ENCODE results near the gene NEAT1.

NEAT1 gene

GRCh38 chr11:65433657-65434056, 11.1 kb downstream of the NEAT1 start:
- H3K4me3 ChIP-seq (ENCODE audit: low read depth in 1 of 5, low read length in 5 of 5), result peak overlapping the region in 1 of 5 donors; percentile 11
- H3K4me1 ChIP-seq (ENCODE audit: control insufficient read depth in 5 of 5, insufficient read depth in 5 of 5, low read length in 5 of 5), result peaks cover 14 to 95% (median 90%) of the 10 kb centered on the region in 5 donors
- peak overlapping the region; percentile 100 for H3K27ac ChIP-seq (ENCODE audit: low read depth, low read length)
- H3K36me3 ChIP-seq (ENCODE audit: control insufficient read depth in 5 of 5, insufficient read depth in 5 of 5, low read length in 5 of 5), result peaks cover 41 to 58% (median 51%) of the 10 kb centered on the region in 5 donors
- no peaks in the 10 kb centered on the region for H3K27me3 ChIP-seq (ENCODE audit: control insufficient read depth in 5 of 5, insufficient read depth in 4 of 5, low read length in 5 of 5)
- H3K9me3 ChIP-seq (ENCODE audit: control insufficient read depth in 5 of 5, low read length in 5 of 5), result no peaks in the 10 kb centered on the region
- H3K9ac ChIP-seq (ENCODE audit: low read length in 5 of 5), result no peak overlapping the region

GRCh38 chr11:65434057-65434666, 11.6 kb downstream of the NEAT1 start:
- Histone ChIP-seq H3K27me3 (ENCODE audit: control insufficient read depth in 5 of 5, insufficient read depth in 4 of 5, low read length in 5 of 5) (no peaks in the 10 kb centered on the region), H3K4me3 (ENCODE audit: low read depth in 1 of 5, low read length in 5 of 5) (peak overlapping the region in 3 of 5 donors; percentile 11 to 48 (median 23)), H3K36me3 (ENCODE audit: control insufficient read depth in 5 of 5, insufficient read depth in 5 of 5, low read length in 5 of 5) (peaks cover 44 to 63% (median 55%) of the 10 kb centered on the region in 5 donors), H3K4me1 (ENCODE audit: control insufficient read depth in 5 of 5, insufficient read depth in 5 of 5, low read length in 5 of 5) (peaks cover 13 to 96% (median 91%) of the 10 kb centered on the region in 5 donors), H3K9me3 (ENCODE audit: control insufficient read depth in 5 of 5, low read length in 5 of 5) (no peaks in the 10 kb centered on the region), H3K9ac (ENCODE audit: low read length in 5 of 5) (peak overlapping the region in 2 of 5 donors; percentile 14 to 38), H3K27ac (ENCODE audit: low read depth, low read length) (peak overlapping the region; percentile 100)

GRCh38 chr11:65434667-65435410, 12.2 kb downstream of the NEAT1 start:
- Histone ChIP-seq H3K9me3 (ENCODE audit: control insufficient read depth in 5 of 5, low read length in 5 of 5) (no peaks in the 10 kb centered on the region), H3K27me3 (ENCODE audit: control insufficient read depth in 5 of 5, insufficient read depth in 4 of 5, low read length in 5 of 5) (no peaks in the 10 kb centered on the region), H3K4me3 (ENCODE audit: low read depth in 1 of 5, low read length in 5 of 5) (peak overlapping the region in 3 of 5 donors; percentile 12 to 36 (median 30)), H3K36me3 (ENCODE audit: control insufficient read depth in 5 of 5, insufficient read depth in 5 of 5, low read length in 5 of 5) (peaks cover 44 to 70% (median 55%) of the 10 kb centered on the region in 5 donors), H3K9ac (ENCODE audit: low read length in 5 of 5) (peak overlapping the region in 2 of 5 donors; percentile 14 to 39), H3K4me1 (ENCODE audit: control insufficient read depth in 5 of 5, insufficient read depth in 5 of 5, low read length in 5 of 5) (peaks cover 12 to 96% (median 91%) of the 10 kb centered on the region in 5 donors), H3K27ac (ENCODE audit: low read depth, low read length) (peak overlapping the region; percentile 100)

GRCh38 chr11:65435411-65435931, 12.9 kb downstream of the NEAT1 start:
- H3K9me3 ChIP-seq (ENCODE audit: control insufficient read depth in 5 of 5, low read length in 5 of 5), result no peaks in the 10 kb centered on the region
- peak overlapping the region; percentile 100 for H3K27ac ChIP-seq (ENCODE audit: low read depth, low read length)
- H3K4me1 ChIP-seq (ENCODE audit: control insufficient read depth in 5 of 5, insufficient read depth in 5 of 5, low read length in 5 of 5), result peaks cover 12 to 96% (median 91%) of the 10 kb centered on the region in 5 donors
- H3K4me3 ChIP-seq (ENCODE audit: low read depth in 1 of 5, low read length in 5 of 5), result peak overlapping the region; percentile 9 to 36 (median 28)
- H3K27me3 ChIP-seq (ENCODE audit: control insufficient read depth in 5 of 5, insufficient read depth in 4 of 5, low read length in 5 of 5), result no peaks in the 10 kb centered on the region
- H3K9ac ChIP-seq (ENCODE audit: low read length in 5 of 5), result peak overlapping the region in 4 of 5 donors; percentile 16 to 42 (median 34)
- peaks cover 44 to 75% (median 55%) of the 10 kb centered on the region in 5 donors for H3K36me3 ChIP-seq (ENCODE audit: control insufficient read depth in 5 of 5, insufficient read depth in 5 of 5, low read length in 5 of 5)

GRCh38 chr11:65435981-65436411, 13.4 kb downstream of the NEAT1 start:
- peak overlapping the region in 2 of 5 donors; percentile 16 to 28 for H3K9ac ChIP-seq (ENCODE audit: low read length in 5 of 5)

GRCh38 chr11:65436412-65437032, 13.9 kb downstream of the NEAT1 start:
- no peaks in the 10 kb centered on the region for H3K9me3 ChIP-seq (ENCODE audit: control insufficient read depth in 5 of 5, low read length in 5 of 5)
- H3K4me3 ChIP-seq (ENCODE audit: low read depth in 1 of 5, low read length in 5 of 5), result peak overlapping the region in 4 of 5 donors; percentile 9 to 35 (median 26)
- H3K4me1 ChIP-seq (ENCODE audit: control insufficient read depth in 5 of 5, insufficient read depth in 5 of 5, low read length in 5 of 5), result peaks cover 12 to 93% (median 89%) of the 10 kb centered on the region in 5 donors
- H3K9ac ChIP-seq (ENCODE audit: low read length in 5 of 5), result peak overlapping the region in 3 of 5 donors; percentile 1 to 24 (median 13)
- peak overlapping the region; percentile 100 for H3K27ac ChIP-seq (ENCODE audit: low read depth, low read length)
- no peaks in the 10 kb centered on the region for H3K27me3 ChIP-seq (ENCODE audit: control insufficient read depth in 5 of 5, insufficient read depth in 4 of 5, low read length in 5 of 5)
- H3K36me3 ChIP-seq (ENCODE audit: control insufficient read depth in 5 of 5, insufficient read depth in 5 of 5, low read length in 5 of 5), result peaks cover 44 to 85% (median 56%) of the 10 kb centered on the region in 5 donors

More at GRCh38 chr11:65435981-65436411, 13.4 kb downstream of the NEAT1 start:
- H3K9me3 ChIP-seq (ENCODE audit: control insufficient read depth in 5 of 5, low read length in 5 of 5), result no peaks in the 10 kb centered on the region
- peak overlapping the region in 4 of 5 donors; percentile 9 to 35 (median 26) for H3K4me3 ChIP-seq (ENCODE audit: low read depth in 1 of 5, low read length in 5 of 5)
- H3K27me3 ChIP-seq (ENCODE audit: control insufficient read depth in 5 of 5, insufficient read depth in 4 of 5, low read length in 5 of 5), result no peaks in the 10 kb centered on the region
- H3K36me3 ChIP-seq (ENCODE audit: control insufficient read depth in 5 of 5, insufficient read depth in 5 of 5, low read length in 5 of 5), result peaks cover 44 to 81% (median 57%) of the 10 kb centered on the region in 5 donors
- peak overlapping the region; percentile 100 for H3K27ac ChIP-seq (ENCODE audit: low read depth, low read length)
- peaks cover 12 to 94% (median 90%) of the 10 kb centered on the region in 5 donors for H3K4me1 ChIP-seq (ENCODE audit: control insufficient read depth in 5 of 5, insufficient read depth in 5 of 5, low read length in 5 of 5)

GRCh38 chr11:65437436-65438227, 15.0 kb downstream of the NEAT1 start:
- H3K9ac ChIP-seq (ENCODE audit: low read length in 5 of 5), result peak overlapping the region in 1 of 5 donors; percentile 43
- H3K27ac ChIP-seq (ENCODE audit: low read depth, low read length), result peak overlapping the region; percentile 73
- H3K9me3 ChIP-seq (ENCODE audit: control insufficient read depth in 5 of 5, low read length in 5 of 5), result no peaks in the 10 kb centered on the region
- no peaks in the 10 kb centered on the region for H3K27me3 ChIP-seq (ENCODE audit: control insufficient read depth in 5 of 5, insufficient read depth in 4 of 5, low read length in 5 of 5)
- peak overlapping the region in 4 of 5 donors; percentile 19 to 33 (median 26) for H3K4me3 ChIP-seq (ENCODE audit: low read depth in 1 of 5, low read length in 5 of 5)
- H3K36me3 ChIP-seq (ENCODE audit: control insufficient read depth in 5 of 5, insufficient read depth in 5 of 5, low read length in 5 of 5), result peaks cover 36 to 94% (median 66%) of the 10 kb centered on the region in 5 donors
- peaks cover 12 to 93% (median 88%) of the 10 kb centered on the region in 5 donors for H3K4me1 ChIP-seq (ENCODE audit: control insufficient read depth in 5 of 5, insufficient read depth in 5 of 5, low read length in 5 of 5)

- H3K27ac ChIP-seq (ENCODE audit: low read depth, low read length), result peak overlapping the region; percentile 73
- H3K9ac ChIP-seq (ENCODE audit: low read length in 5 of 5), result peak overlapping the region in 1 of 5 donors; percentile 8
- peaks cover 14 to 93% (median 90%) of the 10 kb centered on the region in 5 donors for H3K4me1 ChIP-seq (ENCODE audit: control insufficient read depth in 5 of 5, insufficient read depth in 5 of 5, low read length in 5 of 5)
- peak overlapping the region in 2 of 5 donors; percentile 23 to 29 for H3K4me3 ChIP-seq (ENCODE audit: low read depth in 1 of 5, low read length in 5 of 5)
- H3K36me3 ChIP-seq (ENCODE audit: control insufficient read depth in 5 of 5, insufficient read depth in 5 of 5, low read length in 5 of 5), result peaks cover 28 to 95% (median 66%) of the 10 kb centered on the region in 5 donors
- no peaks in the 10 kb centered on the region for H3K27me3 ChIP-seq (ENCODE audit: control insufficient read depth in 5 of 5, insufficient read depth in 4 of 5, low read length in 5 of 5)
- H3K9me3 ChIP-seq (ENCODE audit: control insufficient read depth in 5 of 5, low read length in 5 of 5), result no peaks in the 10 kb centered on the region
These were observed 15.9 kb downstream of the NEAT1 start for GRCh38 chr11:65438257-65439151.
